ENCODE measurements around the gene SMIM35.

SMIM35 gene

GRCh38 chr11:117969160-117969991, 117.4 kb downstream of the SMIM35 start:
- no peak for DNase-seq (ENCODE audit: extremely low read depth, insufficient read length)
- H3K27me3 ChIP-seq (replicated peaks; ENCODE audit: control insufficient read depth, insufficient read depth, low read length), result no peaks in the 10 kb centered on the region

DNA sequence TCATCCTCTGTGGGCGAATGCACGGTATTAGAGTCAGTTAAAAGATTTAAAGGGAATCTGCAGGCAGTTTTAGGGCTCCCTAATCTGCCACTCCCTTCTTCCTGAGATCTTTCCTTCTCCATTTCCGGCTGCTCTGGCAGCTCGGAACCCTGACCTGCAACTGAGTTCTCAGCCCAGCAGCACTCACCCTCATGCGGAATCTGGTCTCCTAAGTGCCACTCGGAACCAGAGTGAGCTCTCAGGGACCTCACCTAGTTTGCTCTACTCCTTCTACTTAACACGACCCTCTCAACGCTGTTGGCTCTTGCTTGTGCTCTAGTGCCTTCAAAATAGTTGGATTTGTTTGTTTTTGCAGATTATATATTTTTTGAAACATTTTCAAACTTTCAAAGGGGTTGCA, 119.9 kb downstream of the SMIM35 start:
- DNase-seq (ENCODE audit: extremely low read depth, insufficient read length), result no peak
- H3K4me3 ChIP-seq (replicated peaks; ENCODE audit: low read depth, low read length), result no peak overlapping the region
- H3K36me3 ChIP-seq (ENCODE audit: control insufficient read depth, insufficient read depth, low read length), result no peaks in the 10 kb centered on the region
- no peaks in the 10 kb centered on the region for H3K27me3 ChIP-seq (replicated peaks; ENCODE audit: control insufficient read depth, insufficient read depth, low read length)
- no peak for TF ChIP-seq CTCF (IDR thresholded peaks at IDR 0.05; ENCODE audit: insufficient read depth, low read length, poor library complexity, severe bottlenecking)

More at GRCh38 chr11:117969160-117969991, 117.4 kb downstream of the SMIM35 start:
- TF ChIP-seq CTCF (IDR thresholded peaks at IDR 0.05; ENCODE audit: insufficient read depth, low read length, poor library complexity, severe bottlenecking), result no peak
- Histone ChIP-seq H3K4me3 (replicated peaks; ENCODE audit: low read depth, low read length) (no peak overlapping the region), H3K36me3 (ENCODE audit: control insufficient read depth, insufficient read depth, low read length) (no peaks in the 10 kb centered on the region)

- Histone ChIP-seq H3K27me3 (replicated peaks; ENCODE audit: control insufficient read depth, insufficient read depth, low read length) (no peaks in the 10 kb centered on the region), H3K36me3 (ENCODE audit: control insufficient read depth, insufficient read depth, low read length) (no peaks in the 10 kb centered on the region), H3K4me3 (replicated peaks; ENCODE audit: low read depth, low read length) (no peak overlapping the region)
- no peak for TF ChIP-seq CTCF (IDR thresholded peaks at IDR 0.05; ENCODE audit: insufficient read depth, low read length, poor library complexity, severe bottlenecking)
- no peak for DNase-seq (ENCODE audit: extremely low read depth, insufficient read length)
Observed at GRCh38 chr11:117962826-117963225, 123.9 kb downstream of the SMIM35 start.

DNA sequence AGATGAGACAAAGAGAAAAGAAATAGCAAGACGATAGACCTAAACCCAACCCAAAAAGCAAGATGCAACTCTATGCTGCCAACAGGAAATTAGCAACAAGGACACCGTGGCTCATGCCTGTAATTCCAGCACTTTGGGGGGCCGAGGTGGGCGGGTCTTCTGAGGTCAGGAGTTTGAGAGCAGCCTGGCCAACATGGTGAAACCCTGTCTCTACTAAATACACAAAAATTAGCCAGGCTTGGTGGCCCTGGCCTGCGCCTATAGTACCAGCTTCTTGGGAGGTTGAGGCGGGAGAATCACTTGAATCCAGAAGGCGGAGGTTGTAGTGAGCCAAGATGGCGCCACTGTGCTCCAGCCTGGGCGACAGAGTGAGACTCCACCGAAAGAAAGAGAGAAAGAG, 124.9 kb downstream of the SMIM35 start:
- no peaks in the 10 kb centered on the region; the same call in 1 of the 2 replicates for H3K27me3 ChIP-seq (replicated peaks; ENCODE audit: control insufficient read depth, insufficient read depth, low read length)
- no peak for DNase-seq (ENCODE audit: extremely low read depth, insufficient read length)
- no peak for TF ChIP-seq CTCF (IDR thresholded peaks at IDR 0.05; ENCODE audit: insufficient read depth, low read length, poor library complexity, severe bottlenecking)
- no peaks in the 10 kb centered on the region for H3K36me3 ChIP-seq (ENCODE audit: control insufficient read depth, insufficient read depth, low read length)
- no peak overlapping the region for H3K4me3 ChIP-seq (replicated peaks; ENCODE audit: low read depth, low read length)

DNA sequence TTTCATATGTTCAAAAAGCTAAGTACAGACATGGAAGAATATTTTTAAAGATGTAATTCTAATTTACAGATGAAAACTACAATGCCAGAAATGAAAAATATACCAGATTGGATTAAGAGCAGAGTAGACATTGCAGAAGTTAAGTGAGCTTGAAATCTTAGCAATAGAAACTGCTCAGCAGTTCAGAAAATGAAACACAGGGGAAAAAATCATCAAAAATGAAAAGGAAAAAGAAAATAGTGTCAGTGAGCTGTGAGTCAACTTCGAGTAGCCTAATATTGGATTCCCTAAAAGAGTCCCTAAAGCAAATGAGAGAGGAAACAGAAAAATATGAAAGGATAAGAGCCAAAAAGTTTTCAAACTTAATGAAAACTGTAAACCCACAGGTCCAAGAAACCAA, 126.4 kb downstream of the SMIM35 start:
- DNase-seq (ENCODE audit: extremely low read depth, insufficient read length), result no peak
- no peaks in the 10 kb centered on the region; the same call in 1 of the 2 replicates for H3K27me3 ChIP-seq (replicated peaks; ENCODE audit: control insufficient read depth, insufficient read depth, low read length)
- no peaks in the 10 kb centered on the region for H3K36me3 ChIP-seq (ENCODE audit: control insufficient read depth, insufficient read depth, low read length)
- H3K4me3 ChIP-seq (replicated peaks; ENCODE audit: low read depth, low read length), result no peak overlapping the region
- no peak for TF ChIP-seq CTCF (IDR thresholded peaks at IDR 0.05; ENCODE audit: insufficient read depth, low read length, poor library complexity, severe bottlenecking)

Data from GM06990 (cell line).